NCI-H2171 treated with DMSO at 0.1 percent for 48 hours (cell line): ENCODE results near the gene RPUSD1.
"Not testable (repeated sequence)": the region's sequence is repeated elsewhere in the genome, so short reads cannot be mapped to it uniquely, and the experiment has no call there.

Experiments
- DNase-seq: peaks from one replicate; lab custom pipeline; 2025; lab: John Stamatoyannopoulos, UW

RPUSD1 gene, protein sequence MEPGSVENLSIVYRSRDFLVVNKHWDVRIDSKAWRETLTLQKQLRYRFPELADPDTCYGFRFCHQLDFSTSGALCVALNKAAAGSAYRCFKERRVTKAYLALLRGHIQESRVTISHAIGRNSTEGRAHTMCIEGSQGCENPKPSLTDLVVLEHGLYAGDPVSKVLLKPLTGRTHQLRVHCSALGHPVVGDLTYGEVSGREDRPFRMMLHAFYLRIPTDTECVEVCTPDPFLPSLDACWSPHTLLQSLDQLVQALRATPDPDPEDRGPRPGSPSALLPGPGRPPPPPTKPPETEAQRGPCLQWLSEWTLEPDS

DNA sequence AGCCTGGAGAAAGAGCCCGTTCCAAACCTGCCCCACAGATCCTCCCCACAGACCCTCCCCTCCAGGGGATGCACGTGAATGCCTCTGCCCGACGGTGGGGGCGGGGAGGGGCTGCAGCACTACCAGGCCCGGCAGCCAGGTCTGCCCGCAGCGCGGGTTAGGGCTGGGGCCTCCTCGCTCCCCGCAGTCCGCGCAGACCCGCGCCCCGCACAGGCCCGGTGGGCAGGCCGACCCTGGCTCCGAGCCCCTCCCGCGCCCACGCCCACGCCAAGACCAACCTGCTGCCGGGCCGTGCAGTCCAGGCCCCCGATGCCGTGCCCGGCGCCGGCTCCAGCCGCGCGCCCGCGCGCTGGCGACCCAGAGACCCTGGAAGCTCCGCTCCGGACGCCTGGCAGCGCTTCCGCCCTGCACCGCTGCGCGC lies at the start of gene RPUSD1:
Gene RPUSD1, minus strand, starts transcription at position 404 of the 421 bp plus-strand sequence. CDS start 644 bp downstream, outside the sequence.
- DNase-seq = no peak

DNA sequence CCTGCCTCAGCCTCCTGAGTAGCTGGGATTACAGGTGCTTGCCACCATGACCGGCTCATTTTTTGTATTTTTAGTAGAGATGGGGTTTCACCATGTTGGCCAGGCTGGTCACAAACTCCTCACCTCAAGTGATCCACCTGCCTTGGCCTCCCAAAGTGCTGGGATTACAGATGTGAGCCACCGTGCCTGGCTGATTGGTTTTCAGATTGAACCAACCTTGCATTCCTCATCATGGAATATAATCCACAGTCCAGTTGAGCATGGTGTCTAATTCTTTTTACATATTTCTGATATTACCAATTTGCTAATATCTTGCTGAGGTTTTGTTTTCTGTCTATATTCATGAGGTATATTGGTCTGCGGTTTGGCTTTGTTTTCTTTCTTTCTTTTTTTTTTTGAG lies 48.6 kb upstream of the RPUSD1 start:
- DNase-seq = not testable (repeated sequence)

DNA sequence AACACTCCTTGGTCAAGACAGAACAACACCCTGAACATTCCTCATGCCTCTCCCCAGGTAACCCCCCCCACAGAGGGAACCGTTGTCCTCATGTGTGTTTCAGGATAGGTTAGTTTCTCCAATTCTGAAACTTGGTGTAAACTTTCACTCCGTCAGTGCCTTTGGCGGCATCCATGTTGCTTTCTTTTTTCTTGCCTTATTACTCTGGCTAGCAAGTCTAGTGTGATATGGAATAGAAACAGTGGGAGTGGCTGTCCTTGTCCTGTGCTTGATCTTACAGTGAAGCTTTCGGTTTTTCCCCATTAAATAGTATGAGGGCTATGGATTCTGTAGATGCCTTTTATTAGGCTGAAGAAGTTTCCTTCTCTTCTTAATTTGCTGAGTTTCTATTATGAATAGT lies 48.0 kb upstream of the RPUSD1 start:
- DNase-seq = no peak

DNA sequence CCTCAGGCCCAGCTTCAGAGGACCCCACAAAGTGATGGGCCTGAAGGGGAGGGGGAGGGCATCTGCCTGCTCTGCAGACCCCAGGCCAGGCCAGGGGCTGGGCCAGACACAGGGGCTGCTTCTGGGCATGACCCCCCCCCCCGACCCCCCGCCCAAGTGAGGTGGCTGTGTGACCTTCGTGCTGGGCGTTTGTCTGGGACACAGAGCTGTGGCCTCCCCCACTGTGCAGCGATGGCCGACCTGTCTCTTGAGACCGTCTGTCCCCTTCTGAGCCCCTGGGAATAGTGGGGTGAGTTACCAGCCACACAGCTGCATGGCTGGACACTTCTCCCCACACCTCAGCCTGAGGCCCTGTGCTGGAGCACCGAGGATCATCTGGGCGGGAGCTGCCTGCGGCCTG lies 47.2 kb upstream of the RPUSD1 start:
- DNase-seq = no peak

DNA sequence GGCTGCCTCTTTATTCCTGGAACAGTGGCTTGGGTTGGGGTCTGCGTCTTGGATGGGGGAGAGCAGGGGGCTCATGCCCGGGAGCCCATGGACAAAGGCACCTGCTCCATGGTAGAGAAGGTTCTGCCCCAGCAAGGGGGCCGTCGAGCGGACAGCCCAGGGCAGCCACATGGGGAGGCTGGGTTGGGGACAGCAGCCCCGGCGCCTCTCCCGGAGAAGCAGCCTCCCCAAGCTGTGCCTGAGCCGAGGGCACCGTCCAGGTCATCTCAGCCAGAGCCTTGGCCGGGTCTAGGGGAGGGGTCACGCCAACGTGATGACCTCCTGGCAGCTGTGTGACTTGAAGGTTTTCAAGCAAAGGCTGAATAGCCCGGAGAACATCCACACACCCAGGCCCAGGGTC lies 45.2 kb upstream of the RPUSD1 start:
- no peak for DNase-seq

DNA sequence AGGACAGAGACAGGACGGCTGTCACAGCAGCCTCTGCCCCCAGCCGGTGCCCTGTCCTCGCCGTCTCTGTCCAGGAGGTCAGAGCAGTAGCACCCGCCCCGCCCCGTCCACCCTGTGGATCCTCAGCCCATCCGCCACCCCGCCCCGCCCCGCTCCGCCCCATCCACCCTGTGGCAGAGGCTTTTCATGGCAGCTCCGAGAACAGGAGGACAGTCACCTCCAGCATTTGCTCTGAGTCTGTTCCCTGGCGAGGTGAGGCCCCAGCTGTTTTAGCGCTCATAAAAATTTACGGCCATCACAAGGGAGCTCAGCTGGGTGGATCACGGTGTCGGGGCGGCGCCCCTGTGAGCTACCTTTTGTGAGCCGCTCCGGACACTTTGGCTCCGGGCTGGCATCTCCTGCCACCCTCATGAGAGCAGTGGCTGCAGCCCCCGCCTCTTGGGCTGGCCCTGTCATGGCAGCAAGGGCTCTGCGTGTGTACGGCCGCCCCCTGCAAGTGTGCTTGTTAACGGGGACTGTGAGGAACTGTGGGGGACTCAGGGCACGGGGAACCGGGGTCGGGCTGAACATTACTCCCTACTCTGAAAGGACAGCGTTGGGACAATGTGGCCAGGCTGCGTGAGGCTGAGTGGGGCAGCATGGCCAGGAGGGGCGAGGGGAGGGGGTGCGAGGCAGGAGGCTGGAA lies 44.6 kb upstream of the RPUSD1 start:
- no peak for DNase-seq

DNA sequence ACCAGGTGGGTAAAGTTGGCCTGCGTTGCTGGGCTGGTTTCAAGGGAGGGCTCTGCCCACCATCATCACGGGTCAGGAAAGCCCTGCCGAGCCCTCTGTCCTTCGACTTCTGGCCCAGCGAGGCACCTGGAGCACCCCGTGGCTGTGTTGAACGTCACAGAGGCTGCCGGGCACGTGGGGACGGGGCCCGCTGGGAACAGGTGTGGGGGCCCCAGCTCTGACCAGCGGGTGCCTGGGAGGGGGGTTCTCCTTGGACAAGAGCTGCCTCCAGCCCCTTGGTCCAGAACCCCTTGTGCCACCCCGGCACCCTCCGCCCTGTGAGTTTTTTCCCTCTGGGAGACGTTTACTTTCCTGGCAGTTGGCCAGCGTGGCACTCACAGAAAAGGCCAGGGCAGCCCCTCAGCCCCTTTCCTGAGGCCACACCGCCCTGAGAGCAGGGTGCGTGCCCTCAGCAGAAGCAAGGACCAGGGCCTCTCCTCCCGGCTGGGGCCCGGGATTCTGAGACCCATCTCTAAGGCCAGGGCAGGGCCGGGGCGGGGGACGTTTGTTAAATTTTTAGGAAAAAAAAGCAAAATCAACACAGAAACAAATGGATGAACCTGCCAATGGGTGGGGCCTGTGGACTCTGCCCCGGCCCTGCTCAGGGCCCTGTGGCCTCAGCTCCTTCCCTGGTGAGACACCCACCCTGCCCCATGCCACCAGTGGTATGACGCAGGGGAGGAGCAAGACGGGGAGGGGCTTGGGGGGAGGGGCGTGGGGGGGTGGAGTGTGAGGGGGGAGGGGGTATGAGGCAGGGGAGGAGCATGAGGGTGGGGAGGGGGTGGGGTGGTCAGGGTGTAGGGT lies 43.6 kb upstream of the RPUSD1 start:
- no peak for DNase-seq

DNA sequence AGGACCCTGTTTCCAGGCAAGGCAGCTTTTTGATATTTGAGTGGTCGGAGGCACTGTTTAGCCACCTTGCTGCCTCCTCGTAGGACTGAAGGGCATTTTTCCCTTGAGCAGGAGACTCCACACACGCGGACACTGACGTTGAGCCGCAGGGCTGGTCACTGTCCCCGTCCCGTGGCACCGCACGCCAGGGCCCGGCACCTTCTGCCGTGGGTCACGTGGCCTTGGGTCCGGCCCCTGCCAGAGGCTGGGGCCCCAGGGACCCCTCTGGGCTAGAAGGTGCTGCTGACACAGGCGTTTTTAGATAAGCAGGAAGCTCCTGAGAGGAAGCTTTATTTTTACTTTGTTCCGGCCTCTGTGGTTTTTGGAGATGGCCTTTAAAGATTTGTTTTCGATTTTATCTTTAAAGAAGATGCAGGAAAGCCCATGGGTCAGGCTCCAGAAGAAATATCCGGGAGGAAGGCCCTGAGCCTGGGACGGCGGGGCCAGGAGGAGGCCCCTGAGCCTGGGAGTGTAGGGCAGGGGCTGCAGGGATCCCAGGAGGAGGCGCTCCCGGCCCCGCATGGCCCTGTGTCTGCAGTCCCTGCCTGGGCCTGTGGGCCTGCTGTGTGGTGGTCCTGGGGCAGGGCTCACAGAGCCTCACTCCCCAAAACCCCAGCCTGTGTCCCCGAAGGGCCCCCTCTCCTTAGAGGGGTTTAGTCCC lies 42.8 kb upstream of the RPUSD1 start:
- DNase-seq = no peak

DNA sequence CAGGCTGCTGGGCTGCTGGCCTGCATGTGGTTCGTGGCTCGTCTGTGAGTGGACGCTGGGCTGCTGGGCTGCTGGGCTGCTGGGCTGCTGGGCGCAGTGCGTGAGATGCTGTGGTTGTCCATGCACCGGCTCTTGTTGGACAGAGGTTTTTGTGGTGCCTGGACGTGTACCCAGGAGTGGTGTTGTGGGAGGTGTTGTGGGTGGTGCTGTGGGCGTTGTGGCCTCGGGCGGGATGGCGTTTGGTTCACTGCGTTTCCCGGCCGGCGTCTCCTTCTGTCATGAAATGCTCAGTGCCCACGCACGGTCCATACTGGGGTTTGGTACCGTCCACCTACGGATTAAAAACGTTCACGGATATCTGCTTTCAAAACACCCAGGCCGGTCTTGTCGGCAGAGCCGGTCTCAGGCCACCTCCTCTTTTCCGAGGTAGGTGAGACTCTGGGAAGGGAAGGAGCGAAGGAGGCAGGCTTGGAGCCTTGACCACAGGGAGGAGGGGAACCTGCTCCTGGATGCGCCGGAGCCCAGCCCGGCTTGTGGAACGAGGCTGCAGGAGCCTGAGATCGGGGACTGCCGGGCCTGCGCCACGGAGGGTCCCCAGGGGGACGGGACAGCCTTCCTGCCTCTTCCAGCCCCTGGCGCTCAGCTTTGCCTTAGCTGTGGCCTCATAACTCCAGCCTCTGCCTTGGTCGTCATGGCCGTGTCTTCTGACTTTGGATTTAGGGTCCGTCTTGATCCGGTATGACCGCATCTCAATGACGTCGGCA lies 42.1 kb upstream of the RPUSD1 start:
- DNase-seq = no peak

DNA sequence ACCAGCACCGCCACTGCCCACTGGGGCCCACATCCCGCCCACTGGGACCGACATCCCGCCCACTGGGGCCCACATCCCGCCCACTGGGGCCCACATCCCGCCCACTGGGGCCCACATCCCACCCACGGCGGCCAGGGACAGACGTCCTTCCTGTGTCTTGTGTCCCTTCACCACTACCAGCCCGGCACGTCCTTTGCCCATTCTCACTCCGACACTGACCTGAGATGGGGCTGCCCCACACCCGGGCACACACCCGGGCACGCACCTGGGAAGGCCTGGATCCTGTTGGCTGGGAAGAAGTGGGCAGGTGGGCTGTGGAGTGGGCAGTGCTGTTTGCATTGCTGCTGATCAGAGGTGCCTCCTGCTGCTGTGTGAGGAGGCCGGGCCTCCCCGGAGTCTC lies 40.7 kb upstream of the RPUSD1 start:
- no peak for DNase-seq

DNA sequence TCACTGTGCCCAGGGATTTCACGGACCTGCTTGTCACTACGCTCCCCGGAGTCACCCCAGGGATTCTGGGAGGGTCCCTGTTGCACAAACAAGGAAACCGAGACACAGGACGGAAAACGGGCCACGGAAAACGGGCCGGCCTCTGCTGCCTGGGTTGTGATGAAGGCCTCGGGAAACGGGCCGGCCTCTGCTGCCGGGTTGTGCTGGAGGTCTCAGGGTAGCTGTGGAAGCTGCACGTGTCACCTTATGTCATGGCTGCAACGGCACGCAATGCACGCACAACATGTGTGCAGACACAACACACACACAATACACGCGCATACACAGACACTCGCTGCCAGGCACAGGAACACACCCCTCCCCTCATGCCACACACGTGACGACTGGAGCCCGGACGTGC lies 39.3 kb upstream of the RPUSD1 start:
- DNase-seq = no peak

DNA sequence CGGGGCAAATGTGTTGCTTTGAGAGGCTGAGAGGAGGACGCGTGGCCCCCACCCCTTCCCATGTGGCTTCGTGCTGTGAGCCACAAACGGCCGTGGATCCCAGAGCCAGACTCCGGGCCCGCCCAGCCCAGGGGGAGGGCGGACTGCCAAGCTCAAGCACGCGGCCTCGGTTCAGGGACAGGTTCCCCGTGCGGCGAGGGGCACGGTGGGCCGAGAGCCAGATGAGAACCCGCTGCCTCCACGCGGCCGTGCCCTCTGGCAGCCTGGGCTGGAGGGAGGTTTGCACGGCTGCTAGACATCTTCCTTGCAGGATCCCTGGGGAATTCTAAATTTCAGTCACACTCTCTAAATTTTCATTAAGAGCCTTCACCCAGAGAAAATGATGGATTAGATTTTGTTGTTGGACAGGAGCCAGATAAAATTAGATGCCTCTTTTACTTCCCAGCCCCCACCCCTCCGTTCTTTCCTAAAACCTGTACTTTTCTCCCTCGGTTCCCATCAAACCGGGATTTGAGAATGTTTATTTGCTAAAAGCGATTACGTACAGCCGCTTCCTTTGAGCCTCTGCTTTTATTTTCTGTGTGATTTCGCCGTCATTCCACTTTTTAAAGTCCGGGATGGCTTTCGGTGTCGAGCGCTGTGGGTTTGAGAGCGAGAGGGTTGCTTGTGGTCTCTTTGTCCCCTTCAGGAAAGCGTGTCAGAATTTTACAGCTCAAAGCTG lies 37.3 kb upstream of the RPUSD1 start:
- peak; percentile 79 for DNase-seq

DNA sequence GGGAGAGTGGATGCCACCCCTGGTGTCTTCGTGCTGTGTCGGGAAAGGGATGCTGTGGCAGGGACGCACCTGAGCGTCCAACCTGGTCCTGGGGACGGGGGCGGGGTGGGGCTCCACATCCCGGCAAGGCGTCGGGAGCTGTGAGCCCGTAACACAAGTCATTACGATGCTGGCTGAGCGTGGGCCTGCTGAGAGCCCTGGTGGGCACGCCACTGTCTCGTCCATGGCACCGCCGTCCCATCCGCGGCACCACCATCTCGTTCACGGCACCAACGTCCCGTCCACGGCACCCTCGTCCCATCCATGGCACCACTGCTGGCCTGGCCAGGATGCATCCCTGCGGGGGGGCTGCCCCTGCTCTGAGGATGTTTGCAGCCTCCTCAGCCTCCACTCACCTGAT lies 36.4 kb upstream of the RPUSD1 start:
- DNase-seq = no peak

DNA sequence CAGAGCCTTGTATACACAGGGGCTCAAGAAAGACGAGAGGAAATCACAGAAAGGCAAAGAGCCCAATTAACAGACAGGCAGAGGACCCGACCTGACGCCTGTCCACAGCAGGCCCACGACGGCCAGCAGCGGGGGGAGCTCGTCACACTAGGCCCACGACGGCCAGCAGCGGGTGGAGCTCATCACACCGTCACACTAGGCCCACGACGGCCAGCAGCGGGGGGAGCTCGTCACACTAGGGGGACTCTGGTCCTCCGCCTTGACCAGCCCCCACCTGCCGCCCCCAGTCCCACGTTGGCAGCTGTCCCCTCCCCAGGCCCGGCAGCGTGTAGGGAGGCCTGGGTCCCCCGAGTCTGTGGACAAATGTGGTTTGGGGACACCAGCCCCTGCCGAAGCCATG lies 36.0 kb upstream of the RPUSD1 start:
- no peak for DNase-seq

DNA sequence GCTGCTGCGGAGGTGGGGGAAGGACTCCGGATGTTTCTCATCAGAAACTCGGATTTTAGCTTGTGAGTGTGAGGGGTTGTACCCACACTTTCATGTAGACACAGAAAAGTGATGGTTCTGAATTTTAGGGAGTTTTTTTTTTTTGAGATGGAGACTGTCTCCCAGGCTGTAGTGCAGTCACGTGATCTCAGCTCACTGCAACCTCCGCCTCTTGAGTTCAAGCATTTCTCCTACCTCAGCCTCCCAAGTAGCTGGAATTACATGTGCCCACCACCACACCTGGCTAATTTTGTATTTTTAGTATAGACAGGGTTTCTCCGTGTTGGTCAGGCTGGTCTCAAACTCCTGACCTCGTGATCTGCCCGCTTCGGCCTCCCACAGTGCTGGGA lies 34.7 kb upstream of the RPUSD1 start:
- no peak for DNase-seq

DNA sequence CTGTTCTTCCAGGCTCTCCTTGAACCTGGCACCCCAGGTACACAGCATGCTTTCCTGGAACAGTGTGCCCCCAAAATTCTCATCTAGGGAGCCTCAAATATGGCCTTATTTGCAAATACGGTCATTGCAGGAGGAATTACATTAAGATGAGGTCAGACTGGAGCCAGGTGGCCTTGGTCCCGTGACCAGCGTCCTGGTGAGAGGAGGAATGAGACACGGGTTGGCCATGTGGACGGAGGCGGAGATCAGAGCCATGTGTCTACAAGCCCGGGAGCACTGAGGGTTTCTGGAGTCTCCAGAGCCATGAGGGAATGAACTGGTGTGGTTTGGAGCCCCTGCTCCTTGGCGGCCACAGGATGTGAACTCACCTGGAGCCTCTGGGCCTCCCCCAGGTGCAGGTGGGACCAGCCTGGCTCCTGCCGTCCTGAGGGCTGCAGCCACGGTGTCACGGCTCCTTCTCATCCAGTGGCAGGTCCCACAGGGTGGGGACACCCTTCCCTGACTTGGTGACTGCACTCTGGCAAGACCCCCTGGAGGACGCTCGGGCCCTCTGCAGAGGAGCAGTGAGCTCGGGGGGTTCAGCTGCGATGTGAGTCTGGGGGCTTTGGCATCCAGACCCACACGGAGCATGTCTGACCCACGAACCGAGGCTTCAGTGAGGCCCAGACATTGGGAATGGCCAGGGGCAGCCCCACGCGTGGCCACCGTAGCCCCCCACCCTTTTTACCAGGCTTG lies 34.2 kb upstream of the RPUSD1 start:
- no peak for DNase-seq

DNA sequence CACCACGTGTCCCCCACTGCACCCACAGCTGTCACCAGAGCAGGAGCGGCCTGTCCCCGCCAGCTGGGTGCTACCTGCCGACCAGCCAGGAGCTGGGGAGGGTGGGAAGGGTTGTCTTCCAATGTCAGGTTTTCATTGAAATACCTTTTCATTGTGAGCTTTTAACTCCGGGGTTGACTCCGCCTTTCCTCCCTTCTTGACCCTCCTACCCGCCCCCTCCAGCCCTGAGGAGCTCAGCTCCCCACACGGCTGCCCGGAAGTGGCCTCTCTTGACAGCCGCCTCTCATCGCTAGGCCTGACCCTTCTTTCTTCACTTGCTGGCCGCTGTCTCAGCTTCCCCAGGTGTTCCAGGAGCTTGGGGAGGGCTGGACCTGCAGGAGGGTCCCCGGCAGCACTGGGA lies 33.6 kb upstream of the RPUSD1 start:
- no peak for DNase-seq

DNA sequence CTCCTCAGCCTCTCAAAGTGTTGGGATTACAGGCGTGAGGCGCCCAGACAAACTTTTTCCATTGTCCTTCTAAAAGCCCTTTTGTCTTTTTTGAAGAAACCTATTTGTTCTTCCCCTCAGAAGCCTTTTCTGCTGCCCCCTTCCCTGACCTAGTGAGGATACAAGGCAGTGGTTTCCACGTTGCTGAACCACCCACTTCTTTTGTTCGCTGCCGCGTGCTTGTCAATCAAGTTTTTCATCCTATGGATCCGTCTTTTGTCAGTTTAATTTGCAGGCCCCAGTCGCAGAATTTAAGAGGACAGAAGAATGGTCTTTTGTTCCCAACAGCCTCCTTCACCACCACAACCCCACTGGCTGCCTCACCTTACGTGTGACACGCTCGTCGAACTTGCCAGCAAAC lies 32.6 kb upstream of the RPUSD1 start:
- no peak for DNase-seq

DNA sequence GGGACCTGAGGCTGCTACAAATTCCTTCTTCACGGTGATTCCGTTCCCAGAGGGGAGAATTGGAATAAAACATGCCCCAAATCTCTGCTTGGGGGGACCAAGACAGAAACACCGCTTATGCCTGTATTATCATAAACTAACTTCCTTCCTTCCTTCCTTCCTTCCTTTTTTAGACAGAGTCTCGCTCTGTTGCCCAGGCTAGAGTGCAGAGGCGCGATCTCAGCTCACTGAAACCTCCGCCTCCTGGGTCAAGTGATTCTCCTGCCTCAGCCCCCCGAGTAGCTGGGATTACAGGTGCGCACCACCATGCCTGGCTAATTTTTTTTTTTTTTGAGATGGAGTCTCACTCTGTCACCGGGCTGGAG lies 31.8 kb upstream of the RPUSD1 start:
- not testable (repeated sequence) for DNase-seq

DNA sequence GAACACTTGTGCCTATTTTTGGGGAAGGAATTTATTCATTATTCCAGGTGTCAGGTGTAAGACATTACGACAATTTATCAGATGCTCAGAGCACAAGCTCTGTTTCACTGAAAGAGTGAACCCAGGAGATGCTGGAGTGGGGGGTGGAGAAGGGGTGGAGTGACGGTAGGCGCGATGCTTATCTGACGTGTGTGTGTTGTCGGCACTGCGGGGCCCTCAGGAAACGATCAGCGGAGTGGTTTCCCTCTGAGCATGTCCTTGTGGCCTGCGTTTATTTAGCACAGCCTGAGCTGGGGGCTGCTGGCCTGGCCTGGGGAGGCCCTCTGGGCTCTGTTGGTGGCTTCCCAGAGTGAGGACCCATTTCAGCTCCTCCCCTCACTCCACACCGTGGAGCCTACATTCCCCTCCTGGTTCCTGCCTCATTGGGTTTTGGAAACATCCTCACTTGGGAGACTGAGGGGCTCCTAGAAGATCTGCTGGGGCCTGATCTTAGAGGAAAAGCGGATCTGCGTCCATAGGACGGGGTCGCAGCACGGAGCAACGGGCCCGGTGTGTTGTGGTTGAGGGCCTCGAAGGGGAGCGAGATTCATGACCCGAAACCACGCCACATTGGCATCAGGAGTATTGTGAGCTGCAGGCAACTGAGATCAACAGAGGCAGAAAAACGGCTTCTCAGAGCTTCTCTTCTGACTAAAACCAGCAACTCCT lies 31.3 kb upstream of the RPUSD1 start:
- no peak for DNase-seq
